ELF-1 (cell line): ENCODE results near the gene ADAM19.

Source experiments
- DNase-seq: peaks from one replicate; pipeline ENCODE4 v3.0.0-alpha.2; 2016; ENCODE audit warnings: low read depth, low spot score

ADAM19 gene

DNA sequence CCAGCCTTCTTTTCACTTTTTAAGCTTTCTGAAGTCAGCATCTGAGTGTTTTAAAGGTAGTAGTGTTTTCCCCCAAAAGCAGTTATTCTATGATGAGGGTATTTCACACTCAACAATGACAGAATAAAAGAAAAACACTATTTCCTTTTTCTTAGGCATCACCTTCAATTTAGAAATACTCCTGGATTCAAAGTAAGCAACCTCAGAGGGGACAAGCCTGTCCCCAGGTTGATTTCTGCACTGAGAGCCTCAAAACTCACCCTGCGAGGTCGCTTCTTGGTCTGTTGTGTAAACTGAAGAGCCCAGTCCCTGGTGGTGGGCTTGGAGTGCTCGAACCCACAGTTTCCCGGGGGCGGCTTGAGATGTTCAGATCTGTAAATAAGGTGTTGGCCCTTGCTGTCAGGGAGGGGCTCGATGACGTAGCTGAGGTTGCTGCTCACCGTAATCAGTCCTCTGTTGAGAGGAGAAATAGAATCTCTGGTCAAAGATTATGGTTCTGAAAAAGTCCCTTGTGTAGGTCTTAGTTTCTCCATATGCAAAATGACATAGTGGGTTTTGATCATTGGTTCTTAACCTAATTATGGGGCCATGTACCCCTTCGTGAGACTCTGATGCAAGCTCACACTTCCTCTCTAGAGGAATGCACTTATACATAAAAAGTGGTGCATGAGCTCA lies 55.9 kb downstream of the ADAM19 start:
- DNase-seq: no peak

DNA sequence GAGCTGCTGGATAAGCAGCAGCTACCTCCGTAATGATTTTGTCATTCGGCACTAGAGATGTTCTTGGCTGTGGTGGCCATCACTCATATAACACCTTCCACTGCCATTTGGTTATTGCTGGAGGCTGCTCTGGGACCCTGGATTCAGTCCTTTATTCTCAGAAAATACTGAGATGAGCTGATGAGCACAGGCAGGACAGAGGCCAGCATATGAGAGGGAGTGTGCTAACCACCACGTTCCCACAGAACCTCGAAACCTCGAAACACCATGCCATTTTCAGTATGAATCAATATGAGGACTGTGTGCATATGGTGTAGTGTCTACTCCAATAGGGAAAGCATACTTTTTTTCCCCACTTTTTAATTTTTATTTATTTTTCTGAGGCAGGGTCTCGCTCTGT lies 56.6 kb downstream of the ADAM19 start:
- DNase-seq: no peak

DNA sequence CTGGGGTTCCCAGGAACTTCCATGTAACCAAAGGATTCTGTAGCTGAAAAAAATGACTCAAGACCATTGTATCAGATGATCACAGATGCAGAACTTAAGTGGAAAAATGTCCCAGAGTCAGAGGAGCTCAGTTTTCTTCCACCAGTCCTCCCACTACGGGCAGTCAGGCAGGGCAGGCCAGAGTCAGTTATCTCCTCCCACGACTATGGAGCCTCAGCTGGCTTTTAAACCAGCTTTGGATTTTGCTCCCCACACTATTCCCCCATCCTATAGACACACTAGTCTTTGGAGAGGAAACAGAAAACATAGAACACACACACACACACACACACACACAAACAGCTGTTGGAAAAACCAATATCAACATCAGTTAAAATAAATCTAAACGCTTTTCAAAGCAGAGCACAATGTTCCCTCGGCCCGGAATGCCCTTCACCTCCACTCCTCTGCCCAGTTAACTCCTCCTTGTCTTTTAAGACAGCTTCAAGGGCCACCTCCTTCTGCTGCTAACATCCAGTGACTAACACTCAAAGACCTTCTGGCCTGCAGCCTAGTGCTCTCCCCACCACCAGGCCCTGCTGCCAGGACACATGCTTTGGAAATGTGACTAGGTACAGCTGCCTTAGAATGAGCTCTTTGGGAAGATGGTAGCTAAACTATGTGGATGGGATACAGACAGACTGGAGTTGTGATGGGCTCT lies 58.8 kb downstream of the ADAM19 start:
- no peak for DNase-seq

DNA sequence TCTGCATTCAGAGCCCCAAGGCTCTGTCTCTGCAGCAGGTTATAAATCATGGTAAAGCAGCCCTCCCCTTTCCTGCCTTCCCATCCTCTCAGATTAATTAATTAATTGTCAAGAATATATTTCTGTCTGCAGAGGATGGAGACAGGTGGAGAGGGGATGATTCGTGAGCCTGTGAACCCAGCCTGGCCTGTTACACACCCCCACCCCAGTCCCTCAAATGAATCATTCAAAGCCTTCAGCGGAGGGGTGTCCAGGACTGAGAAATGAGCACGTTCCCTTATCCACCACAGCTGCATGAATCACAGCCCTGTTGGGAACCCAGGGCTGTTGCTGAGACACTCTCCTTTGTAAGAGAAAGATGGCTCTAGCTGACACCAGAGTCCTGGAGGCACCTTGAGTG lies 59.6 kb downstream of the ADAM19 start:
- no peak for DNase-seq

DNA sequence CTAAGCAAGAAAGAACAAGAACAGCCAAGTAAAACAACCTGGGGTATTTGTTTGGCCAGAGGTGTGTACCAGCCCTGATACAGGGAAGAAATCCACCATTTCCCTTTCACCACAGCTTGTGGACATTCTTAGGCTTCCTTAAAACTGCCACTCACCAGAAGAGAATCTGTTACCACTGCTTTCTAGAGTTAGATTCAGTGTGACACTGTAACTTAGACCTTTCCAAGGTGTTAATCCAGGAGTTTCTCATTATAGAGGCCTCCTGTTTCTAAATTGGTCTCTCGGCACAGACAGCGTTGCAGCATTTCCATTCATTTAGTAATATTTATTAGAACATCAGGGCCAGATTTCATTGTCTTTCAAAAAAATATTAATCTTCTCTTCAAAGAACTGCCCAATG lies 60.6 kb downstream of the ADAM19 start:
- DNase-seq: no peak

DNA sequence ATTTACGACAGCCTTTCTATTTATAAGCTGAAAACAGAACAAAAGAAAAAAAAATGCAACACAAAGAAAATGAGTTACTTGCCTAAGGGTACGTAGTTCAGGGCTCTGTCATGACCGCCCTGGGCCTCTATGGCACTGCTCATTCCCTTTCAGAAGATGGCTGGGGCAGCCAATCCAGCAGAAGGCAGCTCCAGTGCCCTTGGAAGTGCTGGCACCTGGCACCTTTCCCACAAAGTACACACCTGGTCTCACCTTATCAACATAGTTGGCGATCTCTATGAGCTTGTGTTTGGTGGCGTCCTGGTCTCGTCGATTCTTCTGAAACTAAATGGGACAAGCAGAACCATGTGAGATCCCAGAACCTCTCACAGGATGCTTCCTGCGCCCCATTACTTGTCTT lies 62.4 kb downstream of the ADAM19 start:
- DNase-seq: no peak

DNA sequence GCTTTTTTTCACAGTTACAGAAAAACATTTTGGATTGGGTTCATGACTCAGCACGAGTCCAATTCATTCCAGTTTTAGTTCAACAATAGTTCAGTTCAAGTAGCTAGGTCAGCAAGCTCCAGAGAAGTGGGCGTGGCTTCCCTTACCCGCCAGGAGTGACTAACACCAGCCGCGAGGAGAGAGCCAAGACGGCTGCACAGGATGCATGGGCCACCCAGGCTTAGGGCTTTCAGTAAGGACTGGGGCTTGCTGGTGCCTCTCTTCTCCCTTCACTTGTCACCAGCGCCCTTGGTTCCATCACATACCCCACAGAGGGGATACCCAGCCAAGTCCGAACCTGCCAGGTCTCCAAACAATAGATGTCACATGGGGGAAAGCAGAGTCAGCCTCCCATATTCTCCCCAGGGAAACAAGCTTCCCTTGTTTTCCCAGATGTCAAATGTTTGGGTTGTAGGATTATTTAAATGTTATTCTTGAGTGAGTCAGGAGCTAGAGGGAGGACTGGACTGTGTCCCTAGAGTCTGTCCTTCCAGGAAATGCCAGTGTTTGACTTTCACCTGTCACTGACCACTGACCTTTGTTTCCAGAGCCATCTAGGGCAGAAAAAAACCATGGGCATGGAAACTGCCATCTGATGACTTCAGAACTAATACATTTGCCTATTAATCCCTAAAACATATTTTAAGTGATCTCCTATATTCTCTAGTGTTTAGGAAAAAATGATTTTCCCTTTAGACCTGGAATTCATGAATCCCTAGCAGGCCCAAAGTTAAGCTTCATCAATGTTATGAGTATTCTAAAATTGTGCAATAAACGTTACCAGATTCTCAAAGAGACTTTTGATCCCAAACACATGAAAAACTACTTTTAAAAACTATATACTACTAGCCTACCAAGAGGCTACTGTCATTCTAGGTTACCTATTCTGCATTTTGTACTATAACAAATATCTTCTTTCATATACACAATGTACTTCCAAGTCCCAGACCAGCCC lies 63.6 kb downstream of the ADAM19 start:
- peak; percentile 36 for DNase-seq

DNA sequence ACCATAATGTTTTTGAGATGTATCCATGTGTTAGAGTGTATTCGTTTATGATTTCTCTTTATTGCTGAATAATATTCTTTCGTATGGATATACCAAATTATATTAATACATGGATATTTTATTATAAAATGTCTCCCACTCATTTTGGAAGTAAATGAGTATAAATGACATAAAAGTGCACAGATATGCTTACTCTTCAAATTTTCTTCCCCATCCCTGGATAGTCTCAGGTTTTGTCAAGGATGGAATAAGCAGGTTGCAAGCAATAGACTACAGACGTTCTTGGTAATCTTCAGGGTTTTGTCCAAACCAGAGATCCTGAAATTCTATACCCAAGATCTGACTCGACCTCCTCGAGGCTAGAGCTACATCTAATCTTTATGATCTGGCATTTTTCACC lies 64.9 kb downstream of the ADAM19 start:
- no peak for DNase-seq

DNA sequence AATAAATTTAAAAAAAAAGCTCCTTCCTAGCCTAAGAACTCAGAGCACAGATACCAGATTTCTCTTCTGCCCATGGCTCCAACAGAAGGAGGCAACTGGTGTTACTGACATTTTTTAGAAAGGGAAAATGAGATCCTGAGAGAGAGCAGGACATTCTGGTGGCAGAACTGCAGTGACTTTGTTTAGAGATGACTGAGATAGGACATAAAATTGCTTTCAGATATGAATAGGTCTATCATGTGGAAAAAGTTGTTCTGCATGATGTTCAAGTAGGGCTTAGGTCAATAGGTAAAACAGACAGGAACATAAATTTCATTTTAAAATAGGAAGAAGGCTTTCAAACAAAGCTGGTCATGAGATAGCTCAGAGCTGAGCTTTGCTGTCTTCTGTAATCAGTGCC lies 66.0 kb downstream of the ADAM19 start:
- no peak for DNase-seq

DNA sequence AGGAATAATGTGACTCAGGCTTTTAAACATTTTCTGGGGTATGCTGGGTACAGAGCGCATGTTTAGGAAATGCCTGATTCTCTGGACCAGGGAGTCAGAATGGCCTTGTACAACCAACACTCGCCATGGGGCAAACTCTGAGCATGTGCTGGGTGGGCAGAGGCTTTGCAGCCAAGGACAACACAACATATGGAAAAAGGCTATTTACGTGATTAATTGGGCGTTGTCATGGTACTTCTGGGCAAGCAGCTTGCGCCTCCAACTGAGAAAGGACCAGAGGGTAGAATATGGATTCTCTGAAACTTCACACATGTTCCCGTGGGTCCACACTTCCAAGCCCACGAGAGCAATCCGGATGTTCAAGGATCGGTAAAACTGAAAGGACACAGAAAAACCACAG lies 66.5 kb downstream of the ADAM19 start:
- DNase-seq: no peak

DNA sequence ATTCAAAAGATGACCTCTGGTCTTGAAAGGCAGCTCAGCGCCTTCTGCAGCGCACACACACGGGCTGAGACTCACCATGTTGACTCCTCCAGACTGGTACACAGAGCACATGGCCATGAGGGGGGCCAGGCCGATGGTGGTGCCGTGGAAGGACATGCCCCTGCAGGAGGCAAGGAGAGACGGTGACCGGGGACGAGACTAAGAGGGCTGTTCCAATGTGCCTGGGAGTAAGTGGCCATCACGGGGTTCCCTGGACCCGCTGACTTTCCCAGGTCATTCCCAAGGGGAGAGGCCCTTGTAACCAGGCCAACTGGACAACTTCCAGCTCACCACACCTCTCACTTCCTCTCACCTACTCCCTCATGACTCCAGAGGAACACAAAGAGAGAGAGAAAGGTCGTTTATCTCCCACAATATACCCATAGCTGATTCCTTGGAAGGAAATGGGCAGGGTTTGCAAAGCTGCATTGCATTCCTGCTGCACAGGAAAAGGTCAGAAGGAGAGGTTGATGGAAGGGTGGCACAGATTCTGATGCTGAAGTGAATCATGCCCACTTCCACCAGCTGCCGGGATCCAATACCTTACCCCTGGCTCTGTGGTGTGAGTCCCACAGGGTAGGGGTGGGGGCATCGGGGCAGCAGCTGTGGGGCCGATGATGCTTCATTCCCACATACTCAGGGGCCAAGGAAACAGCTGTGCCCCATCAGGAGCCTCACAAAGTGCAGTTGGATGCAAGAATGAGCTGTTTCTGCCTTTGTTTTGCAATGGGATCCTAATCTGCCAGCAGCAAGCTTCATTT lies 68.4 kb downstream of the ADAM19 start:
- DNase-seq: no peak

DNA sequence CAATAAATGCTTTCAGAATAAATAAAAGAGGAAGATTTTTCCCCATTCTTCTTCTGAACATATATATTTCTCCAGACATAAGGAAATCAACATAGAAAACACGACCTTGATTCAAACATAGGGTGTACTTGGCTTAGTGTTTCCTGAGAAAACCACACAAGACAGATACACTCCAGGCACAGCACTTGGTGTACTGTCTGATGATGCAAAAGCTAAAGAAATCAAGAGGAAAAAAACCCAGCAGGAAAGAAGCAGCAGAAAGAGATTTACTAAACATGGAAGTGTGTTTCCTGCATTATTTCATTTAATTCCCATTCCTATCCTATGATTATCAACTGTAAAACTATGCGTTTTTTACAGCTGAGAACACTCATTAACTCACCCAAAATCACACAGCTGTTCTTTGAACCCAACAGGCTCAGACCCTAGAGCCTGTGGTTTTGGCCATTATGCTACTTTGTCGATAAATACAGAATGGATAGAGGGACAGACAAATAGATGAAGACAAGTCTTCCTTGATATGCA lies 69.4 kb downstream of the ADAM19 start:
- DNase-seq: no peak

DNA sequence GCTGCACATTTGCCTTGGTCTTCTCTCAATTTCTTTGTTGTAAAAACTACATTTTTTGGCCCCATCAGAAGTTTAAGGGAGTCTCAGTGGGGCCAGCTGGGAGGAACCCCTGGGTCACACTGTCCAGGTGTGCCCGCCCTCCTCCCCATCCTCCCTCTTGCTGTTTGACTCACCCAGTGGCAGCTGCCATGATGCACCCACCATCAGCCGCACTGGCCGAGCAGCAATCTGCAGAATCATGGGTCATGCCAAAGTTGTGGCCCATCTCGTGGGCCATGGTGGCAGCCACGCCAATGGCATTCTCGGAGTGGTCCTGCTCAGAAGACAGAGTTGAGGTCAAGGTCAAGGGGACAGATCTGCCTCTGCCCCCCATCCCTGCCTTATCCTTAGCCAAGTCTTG lies 70.1 kb downstream of the ADAM19 start:
- DNase-seq: no peak

DNA sequence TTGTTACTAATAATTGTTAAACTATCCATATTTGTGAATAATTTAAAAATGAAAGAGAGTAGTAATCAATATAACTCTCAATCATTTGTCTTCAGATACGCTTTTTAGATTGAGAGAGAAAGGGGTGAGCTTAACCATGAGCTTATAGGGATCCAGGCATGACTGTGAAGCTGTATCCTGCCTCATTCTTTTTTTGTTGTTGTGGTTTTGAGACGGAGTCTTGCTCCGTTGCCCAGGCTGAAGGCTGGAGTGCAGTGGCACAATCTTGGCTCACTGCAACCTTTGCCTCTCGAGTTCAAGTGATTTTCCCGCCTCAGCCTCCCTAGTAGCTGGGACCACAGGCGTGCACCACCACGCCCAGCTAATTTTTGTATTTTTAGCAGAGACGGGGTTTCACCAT lies 71.5 kb downstream of the ADAM19 start:
- no peak for DNase-seq

DNA sequence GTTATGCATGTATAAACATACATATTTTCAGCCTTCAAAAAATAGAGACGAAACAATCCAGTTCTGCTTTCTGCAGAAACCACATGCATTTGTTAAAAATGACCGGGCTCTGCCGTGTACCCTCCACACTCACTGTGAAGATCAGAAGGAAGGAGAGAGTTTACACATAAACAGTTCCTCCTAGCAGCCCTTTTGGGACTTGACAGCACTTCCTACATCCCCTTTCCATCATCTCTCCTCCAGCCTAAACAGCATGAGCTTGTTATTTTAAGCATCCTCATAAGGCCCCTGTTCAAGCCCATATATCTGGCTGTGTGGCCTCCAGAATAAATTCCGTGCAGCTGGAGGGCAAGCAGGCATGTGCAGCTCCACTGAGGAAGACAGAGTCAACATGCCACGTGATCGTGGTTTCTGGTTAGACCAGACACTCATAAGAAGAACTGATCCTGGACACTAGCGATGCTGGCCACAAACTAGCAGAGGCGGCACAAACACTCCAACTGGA lies 73.4 kb downstream of the ADAM19 start:
- no peak for DNase-seq

DNA sequence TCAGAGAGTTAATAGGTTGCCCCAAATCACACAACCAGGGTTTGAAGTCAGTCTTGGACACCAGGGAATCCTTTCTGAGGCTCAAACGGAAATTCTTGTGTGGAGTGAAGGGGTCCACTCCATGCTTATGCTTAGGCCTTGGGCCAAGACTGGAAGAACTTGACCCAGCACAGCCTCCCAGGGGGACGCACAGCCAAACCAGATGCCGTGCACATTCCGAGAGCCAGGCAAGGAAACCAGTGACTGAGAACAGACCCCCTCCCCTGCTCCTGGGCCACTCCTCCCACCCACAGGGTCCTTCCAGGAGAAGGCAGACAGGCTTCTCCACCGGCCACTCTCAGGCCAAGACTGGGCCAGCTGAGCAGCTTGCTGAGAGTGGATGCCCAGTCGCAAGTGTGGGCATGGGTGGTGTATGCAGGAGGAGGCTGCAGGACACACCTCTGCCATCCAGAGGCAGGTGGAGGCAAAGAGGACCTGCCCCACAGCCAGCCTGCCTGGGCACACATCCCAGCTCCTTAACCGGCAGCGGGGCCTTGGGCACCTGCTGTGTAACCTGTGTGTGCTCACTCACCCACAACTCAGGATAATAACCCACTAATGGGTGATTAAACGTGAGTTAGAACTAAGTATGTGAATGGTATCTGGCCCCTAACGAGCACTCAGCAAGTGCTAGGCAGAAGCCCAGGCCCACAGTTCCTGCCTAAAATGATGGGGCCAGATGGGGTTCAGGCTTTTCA lies 77.5 kb downstream of the ADAM19 start:
- DNase-seq: no peak

DNA sequence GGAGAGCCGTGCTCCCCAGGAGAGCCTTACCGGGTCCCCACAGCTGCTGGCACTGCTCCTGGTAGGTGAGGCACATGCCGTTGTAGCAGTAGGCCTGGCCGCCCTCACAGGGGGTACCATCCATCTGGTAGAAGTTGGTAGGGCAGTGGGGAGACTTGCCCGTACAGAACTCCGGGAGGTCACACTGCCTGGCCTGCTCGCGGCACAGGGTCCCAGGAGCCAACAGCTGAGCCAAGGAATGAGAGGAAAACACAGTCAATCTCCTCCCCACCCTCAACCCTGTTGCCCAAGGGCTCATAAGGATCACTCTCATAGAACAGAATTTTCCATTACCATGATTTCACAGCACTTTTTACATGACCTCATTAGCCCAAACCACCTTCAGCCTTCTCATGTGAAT lies 78.7 kb downstream of the ADAM19 start:
- no peak for DNase-seq

DNA sequence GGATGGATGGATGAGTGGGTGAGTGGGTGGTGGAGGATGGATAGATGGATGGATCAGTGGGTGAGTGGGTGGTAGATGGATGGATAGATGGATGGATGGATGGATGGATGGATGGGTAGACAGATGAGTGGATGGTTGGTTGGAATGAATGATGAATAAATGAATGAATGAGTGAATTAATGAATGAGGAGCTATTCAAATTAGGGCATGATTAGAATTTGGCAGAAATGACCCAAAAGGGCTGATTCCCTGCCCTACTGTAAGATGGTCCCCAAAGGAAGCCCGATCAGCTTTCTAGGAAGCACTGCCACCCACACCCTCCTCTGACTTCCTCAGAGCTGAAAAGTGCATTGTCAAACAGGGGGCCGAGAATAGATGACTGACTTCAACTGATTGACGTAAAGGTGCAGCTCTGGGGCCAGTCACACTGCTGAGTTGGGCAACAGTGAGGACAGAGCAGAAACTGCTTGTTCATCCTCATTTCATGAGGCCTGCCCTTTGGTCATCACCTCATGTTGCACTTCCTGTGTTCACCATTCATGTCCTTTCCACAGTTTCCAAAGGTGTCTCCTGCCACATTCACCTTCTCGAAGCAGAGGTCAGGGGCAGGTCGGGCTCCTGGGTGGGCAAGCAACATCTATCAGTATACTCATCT lies 81.3 kb downstream of the ADAM19 start:
- no peak for DNase-seq

DNA sequence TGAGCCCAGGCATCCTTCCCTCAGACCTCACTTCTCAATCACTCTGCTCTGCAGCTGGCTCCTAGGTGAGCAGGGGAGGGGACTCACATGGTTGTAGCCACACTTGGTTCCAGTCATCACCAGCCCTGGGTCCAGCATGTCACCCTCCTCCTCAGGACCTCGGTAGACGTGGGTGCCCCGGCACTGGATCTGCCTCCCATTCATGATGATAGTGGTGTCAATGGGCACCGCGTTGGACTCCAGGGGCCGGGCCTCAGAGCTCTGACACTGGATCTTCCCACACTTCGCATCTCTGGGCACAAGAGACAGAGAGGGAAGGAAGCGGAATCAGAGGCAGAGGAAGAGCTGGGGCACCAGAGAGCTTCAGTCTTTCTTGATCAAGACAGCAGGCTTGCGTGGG lies 82.7 kb downstream of the ADAM19 start:
- DNase-seq: no peak

DNA sequence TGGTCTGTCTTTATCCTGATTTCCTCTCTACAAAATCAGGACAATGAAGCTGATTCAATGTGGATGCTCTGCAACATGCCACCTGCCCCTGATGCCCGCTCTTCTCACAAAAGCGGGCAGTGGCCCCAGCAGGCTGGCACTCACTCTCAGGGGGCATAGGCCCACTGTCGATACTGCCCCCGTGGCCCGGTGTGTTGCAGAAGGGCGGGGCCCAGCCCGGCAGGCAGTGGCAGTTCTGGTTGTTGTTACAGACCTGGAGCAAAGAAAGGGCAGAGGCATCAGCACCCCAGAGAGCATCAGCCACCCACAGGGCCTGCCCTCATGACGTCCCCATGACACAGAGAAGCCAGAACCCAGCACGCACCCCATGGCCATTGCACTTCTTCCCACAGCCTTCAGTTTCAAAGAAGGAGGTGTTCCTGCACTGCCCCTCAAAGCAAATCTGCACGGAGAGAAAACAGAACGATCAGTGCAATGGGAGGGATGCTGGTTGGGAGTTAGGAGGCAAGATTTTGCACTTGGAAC lies 84.0 kb downstream of the ADAM19 start:
- no peak for DNase-seq
